ENCODE data around the gene POU6F1.

- TF ChIP-seq CTCF (conservative IDR thresholded peaks at IDR 0.05; ENCODE audit: low read depth, low read length) = no peak
- no peak for TF ChIP-seq EZH2phosphoT487 (IDR thresholded peaks at IDR 0.05; ENCODE audit: borderline replicate concordance, low read length)
- TF ChIP-seq EZH2 (IDR thresholded peaks at IDR 0.05; ENCODE audit: low read length, unreplicated experiment) = no peak
Observed at GRCh38 chr12:51171884-51172514, 45.9 kb downstream of the POU6F1 start.

All from PC-3 (cell line).